Stomach (tissue), 9 donors: ENCODE data around the gene USP8. TPM values are rescaled to one million over a fixed set of nuclear protein-coding genes. Genes with fewer than 3 reads are reported as not detected.
"Not testable (repeated sequence)": the region's sequence is repeated elsewhere in the genome, so short reads cannot be mapped to it uniquely, and the experiment has no call there.

ENCODE experiments used
- DNase-seq, 2 donors: peaks; one replicate each; pipeline versions ENCODE4 v3.0.0 to v3.0.0-alpha.2; 2013 to 2019
- H3K27ac ChIP-seq, 5 donors: fragments of 200-600 bp in 4 of 5; sonication (generic) in 4 of 5; one replicate each; pipeline ENCODE4 v1.5.1; 2013 to 2019; ENCODE audit warnings: mild to moderate bottlenecking in 1 of 5, moderate library complexity in 1 of 5
- H3K27me3 ChIP-seq, 3 donors: fragments of 200-600 bp; sonication (generic); one replicate each; pipeline ENCODE4 v1.5.1; 2017 to 2019; ENCODE audit warnings: mixed run types in 1 of 3
- H3K36me3 ChIP-seq, 4 donors: fragments of 200-600 bp; sonication (generic); 1 replicate in 3 of 4; 2 replicates in 1 of 4; pipeline ENCODE4 v1.5.1; 2016 to 2019
- H3K4me1 ChIP-seq, 4 donors: fragments of 200-600 bp; sonication (generic); one replicate each; pipeline ENCODE4 v1.5.1; 2016 to 2019
- H3K4me3 ChIP-seq, 4 donors: fragments of 200-600 bp; sonication (generic) in 3 of 4; one replicate each; pipeline ENCODE4 v1.5.1; 2016 to 2019; ENCODE audit warnings: mild to moderate bottlenecking in 1 of 4
- H3K9me3 ChIP-seq, 4 donors: fragments of 200-600 bp; sonication (generic); one replicate each; pipeline ENCODE4 v1.5.1; 2016 to 2019
- EP300 ChIP-seq: sonication (generic); formaldehyde crosslinking; IDR thresholded peaks from one replicate; pipeline ENCODE4 v1.6.1; 2017; ENCODE audit warnings: antibody characterized with exemption
- POLR2A ChIP-seq, 4 donors: fragments of 450-650 bp; IDR thresholded peaks; one replicate each; pipeline ENCODE4 v1.6.1; 2016; ENCODE audit warnings: antibody characterized with exemption in 4 of 4, control low read depth in 2 of 4, mild to moderate bottlenecking in 1 of 4, moderate library complexity in 1 of 4
- POLR2AphosphoS5 ChIP-seq, 3 donors: sonication (generic); formaldehyde crosslinking; IDR thresholded peaks; one replicate each; pipeline ENCODE4 v1.6.1; 2016; ENCODE audit warnings: antibody characterized with exemption in 3 of 3
- WGBS, 5 donors: extraction: QIAGEN DNeasy Blood & Tissue Kit in 3 of 5; methylation state at CpG; one replicate each; pipeline versions ENCODE4 v1.1.5 to v1.1.7; 2013 to 2018; 5-methylcytosine and 5-hydroxymethylcytosine counted together
- intact Hi-C: fragments of 100-400 bp; cut with DNase I; formaldehyde crosslinking; loops from one replicate; pipeline ENCODE4 v1.15.1; 2023; ENCODE audit warnings: low total_unique reads
- polyA plus RNA-seq, 3 donors: library from polyadenylated mRNA; stranded (reverse); fragments of 200-250 nt; gene quantifications; one replicate each; pipeline ENCODE4 v1.2.3, GENCODE V29; 2013
- total RNA-seq, 5 donors: library from RNA; depleted of rRNA; stranded (reverse); fragments of >200 nt; gene quantifications; one replicate each; pipeline versions ENCODE4 v1.1.0 to v1.2.3, GENCODE V29; 2014 to 2016
- TF ChIP-seq, protein P1 (sequence below), 7 experiments: fragments of 450-650 bp in 4 of 7; fragments of 200-600 bp in 3 of 7; sonication (generic) in 3 of 7; IDR thresholded peaks; one replicate each; pipeline ENCODE4 v1.5.1; 2016 to 2019; ENCODE audit warnings: antibody characterized with exemption in 7 of 7, control low read depth in 2 of 7, mild to moderate bottlenecking in 1 of 7
- donor health status: healthy with polysubstance abuse.
- donor health status: Bipolar disorder and iron deficiency.
- donor health status: healthy.

The USP8 gene
- total and polyA plus RNA-seq, 8 donors: 13.7 to 73.9 (median 30.1) TPM

DNA sequence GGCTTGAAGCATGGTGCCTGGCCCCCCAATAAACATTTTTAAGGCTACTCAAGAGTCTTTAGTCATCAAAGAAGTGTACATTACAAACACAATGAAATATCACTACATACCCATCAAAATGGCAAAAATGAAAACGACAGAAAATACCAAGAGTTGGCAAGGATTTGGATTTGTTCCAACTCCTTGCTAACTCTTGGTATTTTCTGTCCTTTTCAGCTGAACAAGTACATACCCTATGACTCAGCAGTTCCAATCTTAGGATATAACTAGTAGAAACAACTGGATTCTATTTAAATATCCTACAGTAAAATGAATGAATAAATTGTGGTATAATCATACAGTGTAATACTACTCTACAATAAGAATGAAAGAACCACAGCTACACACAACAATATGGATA is 44.1 kb upstream of the USP8 start:
- Histone ChIP-seq H3K27me3 (no peaks in the 10 kb centered on the region), H3K4me1 (no peaks in the 10 kb centered on the region), H3K9me3 (no peaks in the 10 kb centered on the region), H3K4me3 (no peak overlapping the region), H3K36me3 (no peaks in the 10 kb centered on the region), H3K27ac (no peak overlapping the region)
- intact Hi-C loops: no loop called here
- WGBS, 5 donors: 39 to 98% (median 47%) methylated on average over 1 of the region's 1 CpG
- TF ChIP-seq EP300 (no peak), POLR2AphosphoS5 (IDR thresholded peaks at IDR 0.05) (no peak), POLR2A (IDR thresholded peaks at IDR 0.05) (no peak)
- TF ChIP-seq, protein P1, sequence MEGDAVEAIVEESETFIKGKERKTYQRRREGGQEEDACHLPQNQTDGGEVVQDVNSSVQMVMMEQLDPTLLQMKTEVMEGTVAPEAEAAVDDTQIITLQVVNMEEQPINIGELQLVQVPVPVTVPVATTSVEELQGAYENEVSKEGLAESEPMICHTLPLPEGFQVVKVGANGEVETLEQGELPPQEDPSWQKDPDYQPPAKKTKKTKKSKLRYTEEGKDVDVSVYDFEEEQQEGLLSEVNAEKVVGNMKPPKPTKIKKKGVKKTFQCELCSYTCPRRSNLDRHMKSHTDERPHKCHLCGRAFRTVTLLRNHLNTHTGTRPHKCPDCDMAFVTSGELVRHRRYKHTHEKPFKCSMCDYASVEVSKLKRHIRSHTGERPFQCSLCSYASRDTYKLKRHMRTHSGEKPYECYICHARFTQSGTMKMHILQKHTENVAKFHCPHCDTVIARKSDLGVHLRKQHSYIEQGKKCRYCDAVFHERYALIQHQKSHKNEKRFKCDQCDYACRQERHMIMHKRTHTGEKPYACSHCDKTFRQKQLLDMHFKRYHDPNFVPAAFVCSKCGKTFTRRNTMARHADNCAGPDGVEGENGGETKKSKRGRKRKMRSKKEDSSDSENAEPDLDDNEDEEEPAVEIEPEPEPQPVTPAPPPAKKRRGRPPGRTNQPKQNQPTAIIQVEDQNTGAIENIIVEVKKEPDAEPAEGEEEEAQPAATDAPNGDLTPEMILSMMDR (IDR thresholded peaks at IDR 0.05): no peak
- no peak for DNase-seq

DNA sequence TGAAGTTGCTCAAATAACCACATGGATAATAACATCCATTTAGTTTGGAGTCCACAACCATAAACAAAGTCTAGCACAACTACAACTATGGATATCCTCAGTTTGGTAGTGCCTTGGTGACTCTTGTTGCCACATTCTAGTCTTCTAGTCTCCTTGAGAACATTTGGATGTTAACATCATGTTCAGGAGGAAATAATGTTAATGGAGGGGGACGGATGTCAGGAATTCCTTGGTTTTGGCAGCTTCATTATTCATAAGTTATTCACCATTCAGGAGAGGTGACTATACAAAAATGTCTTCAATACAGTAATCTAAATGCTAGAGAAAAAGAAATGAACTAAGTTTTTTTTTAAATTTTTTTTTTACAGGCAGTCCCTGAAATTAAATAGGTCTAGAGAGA is 42.8 kb upstream of the USP8 start:
- intact Hi-C loops: no loop called here
- H3K36me3 ChIP-seq: no peaks in the 10 kb centered on the region
- no peak for DNase-seq
- H3K27ac ChIP-seq: no peak overlapping the region
- TF ChIP-seq POLR2A (IDR thresholded peaks at IDR 0.05): no peak
- TF ChIP-seq EP300: no peak
- TF ChIP-seq, protein P1 (IDR thresholded peaks at IDR 0.05): no peak
- no peak for TF ChIP-seq POLR2AphosphoS5 (IDR thresholded peaks at IDR 0.05)
- no peak overlapping the region for H3K4me3 ChIP-seq
- no peaks in the 10 kb centered on the region for H3K9me3 ChIP-seq
- H3K4me1 ChIP-seq: no peaks in the 10 kb centered on the region
- no peaks in the 10 kb centered on the region for H3K27me3 ChIP-seq
- 48 to 71% (median 57%) methylated on average over 1 of the region's 1 CpG for WGBS, 5 donors

DNA sequence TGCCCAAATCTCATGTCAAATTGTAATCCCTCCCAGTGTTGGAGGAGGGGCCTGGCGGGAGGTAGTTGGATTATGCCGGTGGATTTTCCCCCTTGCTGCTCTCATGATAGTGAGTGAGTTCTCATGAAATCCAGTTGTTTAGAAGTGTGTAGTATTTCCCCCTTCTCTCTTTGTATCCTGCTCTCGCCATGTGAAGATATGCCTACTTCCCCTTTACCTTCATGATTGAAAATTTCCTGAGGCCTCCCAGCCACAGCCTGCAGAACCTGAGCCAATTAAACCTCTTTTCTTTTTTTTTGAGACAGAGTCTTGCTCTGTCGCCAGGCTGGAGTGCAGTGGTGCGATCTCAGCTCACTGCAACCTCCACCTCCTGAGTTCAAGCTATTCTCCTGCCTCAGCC is 41.8 kb upstream of the USP8 start:
- DNase-seq, H3K36me3 ChIP-seq, H3K27me3 ChIP-seq, H3K4me3 ChIP-seq, H3K9me3 ChIP-seq, intact Hi-C loops, H3K27ac ChIP-seq, H3K4me1 ChIP-seq: not testable (repeated sequence)
- WGBS, 5 donors: 73 to 85% (median 78%) methylated on average over 5 of the region's 5 CpGs

DNA sequence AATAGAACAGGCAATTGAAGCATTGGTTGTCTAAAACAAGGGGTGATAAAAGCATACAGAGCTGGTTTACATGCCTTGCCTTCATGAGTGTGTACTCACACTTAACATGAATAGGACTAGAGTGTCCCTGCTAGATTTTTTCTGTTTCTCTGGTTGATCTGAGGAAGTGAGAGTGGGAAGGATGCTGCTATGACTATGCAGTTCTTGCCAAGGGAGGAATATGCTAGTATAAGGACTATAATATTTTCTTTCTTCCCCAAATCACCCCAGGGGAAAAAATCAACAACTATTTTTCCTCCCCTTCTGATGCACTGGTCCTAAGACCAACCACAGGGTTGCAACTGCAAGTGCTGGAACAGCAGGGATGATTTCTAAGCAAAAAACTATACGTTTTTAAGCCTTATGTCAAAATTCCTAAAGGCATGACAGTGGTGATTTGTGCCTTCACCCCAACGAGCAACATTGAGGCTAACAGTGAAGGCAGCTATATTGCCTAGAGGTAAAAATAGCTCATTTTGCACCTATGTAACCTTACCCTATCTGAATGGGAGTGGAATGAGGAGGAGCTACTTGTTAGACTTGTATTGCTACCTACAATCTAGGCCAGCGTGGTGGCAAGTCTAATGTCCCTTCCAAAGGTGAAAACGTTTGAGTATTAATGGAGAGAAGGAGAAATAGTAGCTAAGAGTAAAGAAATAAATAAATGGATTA is 33.5 kb upstream of the USP8 start:
- H3K4me1 ChIP-seq: no peaks in the 10 kb centered on the region
- no peaks in the 10 kb centered on the region for H3K36me3 ChIP-seq
- peak in 1 of 2 donors; percentile 24 for DNase-seq
- H3K27me3 ChIP-seq: no peaks in the 10 kb centered on the region
- no peaks in the 10 kb centered on the region for H3K9me3 ChIP-seq
- no peak overlapping the region for H3K27ac ChIP-seq
- TF ChIP-seq, protein P1 (IDR thresholded peaks at IDR 0.05): no peak
- TF ChIP-seq EP300 (no peak), POLR2AphosphoS5 (IDR thresholded peaks at IDR 0.05) (no peak), POLR2A (IDR thresholded peaks at IDR 0.05) (no peak)
- intact Hi-C loops: no loop called here
- 31 to 61% (median 46%) methylated on average over 4 of the region's 4 CpGs for WGBS, 5 donors
- H3K4me3 ChIP-seq: no peak overlapping the region

DNA sequence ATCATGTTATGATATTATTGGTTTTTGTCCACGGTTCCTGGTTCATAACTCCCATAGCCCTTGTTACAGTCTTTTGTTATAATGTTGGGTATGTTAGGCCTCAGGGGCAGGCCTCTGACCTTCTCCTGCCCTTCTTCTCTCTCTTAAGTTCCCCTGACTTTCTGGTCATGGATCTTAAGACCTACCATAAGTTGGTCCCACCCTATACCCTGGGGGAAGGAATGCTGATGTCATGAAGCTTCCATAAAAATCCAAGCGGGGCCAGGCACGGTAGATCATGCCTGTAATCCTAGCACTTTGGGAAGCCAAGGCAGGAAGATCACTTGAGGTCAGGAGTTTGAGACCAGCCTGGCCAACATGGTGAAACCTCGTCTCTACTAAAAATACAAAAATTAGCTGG is 32.6 kb upstream of the USP8 start:
- H3K9me3 ChIP-seq, H3K4me1 ChIP-seq, intact Hi-C loops, H3K27ac ChIP-seq, DNase-seq, H3K36me3 ChIP-seq, H3K4me3 ChIP-seq, H3K27me3 ChIP-seq: not testable (repeated sequence)
- 80 to 94% (median 86%) methylated on average over 4 of the region's 4 CpGs for WGBS, 5 donors
